Small intestine (tissue), 7 donors: ENCODE data around the gene SLC7A9. TPM values are rescaled to one million over a fixed set of nuclear protein-coding genes. Genes with fewer than 3 reads are reported as not detected.

Source experiments
- DNase-seq, 2 donors: peaks; one replicate each; pipeline versions ENCODE4 v3.0.0 to v3.0.0-alpha.2; 2013
- FAIRE-seq: peaks from 2 replicates; lab custom pipeline; 2012; peaks lifted over from hg19 to GRCh38; lab: Jason Lieb, UNC
- H3K27ac ChIP-seq, 3 donors: one replicate each; pipeline ENCODE4 v1.5.1; 2013; ENCODE audit warnings: low read length in 2 of 3, mild to moderate bottlenecking in 2 of 3, control low read depth in 1 of 3, inconsistent platforms in 1 of 3, low read depth in 1 of 3, moderate library complexity in 1 of 3
- H3K27me3 ChIP-seq, 3 donors: one replicate each; pipeline ENCODE4 v1.6.1; 2013; ENCODE audit warnings: low read length in 3 of 3, inconsistent platforms in 1 of 3; ENCODE audit not compliant: control insufficient read depth in 3 of 3, insufficient read depth in 3 of 3
- H3K36me3 ChIP-seq, 3 donors: one replicate each; pipeline ENCODE4 v1.6.1; 2013; ENCODE audit warnings: low read length in 3 of 3, inconsistent platforms in 1 of 3, low read depth in 1 of 3, mild to moderate bottlenecking in 1 of 3, moderate library complexity in 1 of 3; ENCODE audit not compliant: control insufficient read depth in 3 of 3, insufficient read depth in 2 of 3
- H3K4me1 ChIP-seq, 3 donors: one replicate each; pipeline ENCODE4 v1.6.1; 2013; ENCODE audit warnings: low read length in 2 of 3, inconsistent platforms in 1 of 3, low read depth in 1 of 3, mild to moderate bottlenecking in 1 of 3, moderate library complexity in 1 of 3; ENCODE audit not compliant: control insufficient read depth in 3 of 3, insufficient read depth in 2 of 3
- H3K4me3 ChIP-seq, 3 donors: one replicate each; pipeline ENCODE4 v1.5.1; 2013; ENCODE audit warnings: low read length in 3 of 3, control low read depth in 1 of 3, inconsistent platforms in 1 of 3, low read depth in 1 of 3, mild to moderate bottlenecking in 1 of 3, moderate library complexity in 1 of 3
- H3K9me3 ChIP-seq, 2 donors: one replicate each; pipeline ENCODE4 v1.6.1; 2013; ENCODE audit warnings: low read depth in 1 of 2, low read length in 1 of 2; ENCODE audit not compliant: control insufficient read depth in 2 of 2, insufficient read depth in 1 of 2
- WGBS, 3 donors: extraction: QIAGEN DNeasy Blood & Tissue Kit; methylation state at CpG; one replicate each; pipeline ENCODE4 v1.1.7; 2013; 5-methylcytosine and 5-hydroxymethylcytosine counted together
- polyA plus RNA-seq, 4 donors: library from polyadenylated mRNA; stranded (reverse) in 3 of 4; unstranded in 1 of 4; fragments of 200-250 nt in 3 of 4; fragments of 120-200 nt in 1 of 4; gene quantifications; one replicate each; pipeline versions ENCODE4 v1.2.1 to v1.2.3, GENCODE V29; 2013
- donor health status: healthy with polysubstance abuse.
- donor health status: control.
- donor health status: control.
- donor health status: Bipolar disorder and iron deficiency.
- donor health status: healthy.

Gene SLC7A9
- polyA plus RNA-seq, 4 donors: 20.8 to 176 (median 50.9) TPM

DNA sequence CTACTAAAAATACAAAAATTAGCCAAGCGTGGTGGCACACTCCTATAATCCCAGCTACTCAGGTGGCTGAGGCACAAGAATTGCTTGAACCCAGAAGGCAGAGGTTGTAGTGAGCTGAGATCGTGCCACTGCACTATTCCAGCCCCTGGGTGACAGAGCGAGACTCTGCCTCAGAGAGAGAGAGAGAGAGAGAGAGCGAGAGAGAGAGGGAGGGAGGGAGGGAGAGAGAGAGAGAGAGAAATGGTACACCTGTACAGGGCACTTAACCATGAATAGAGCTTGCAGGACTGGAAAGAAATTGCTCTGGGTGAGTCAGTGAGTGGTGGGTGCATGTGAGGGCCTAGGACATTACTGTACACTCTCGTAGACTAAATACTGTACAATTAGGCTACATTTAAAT lies 40.5 kb upstream of the SLC7A9 start:
- H3K27ac ChIP-seq: no peak overlapping the region
- WGBS, 3 donors: 96 to 98% (median 97%) methylated on average over 4 to 5 of the region's 5 CpGs
- no peak overlapping the region for H3K4me3 ChIP-seq
- H3K4me1 ChIP-seq: no peaks in the 10 kb centered on the region
- FAIRE-seq: no peak
- peaks cover 0 to 2% of the 10 kb centered on the region in 2 donors for H3K9me3 ChIP-seq
- DNase-seq: no peak
- H3K27me3 ChIP-seq: no peaks in the 10 kb centered on the region
- peaks cover 0 to 26% (median 0%) of the 10 kb centered on the region in 3 donors for H3K36me3 ChIP-seq

DNA sequence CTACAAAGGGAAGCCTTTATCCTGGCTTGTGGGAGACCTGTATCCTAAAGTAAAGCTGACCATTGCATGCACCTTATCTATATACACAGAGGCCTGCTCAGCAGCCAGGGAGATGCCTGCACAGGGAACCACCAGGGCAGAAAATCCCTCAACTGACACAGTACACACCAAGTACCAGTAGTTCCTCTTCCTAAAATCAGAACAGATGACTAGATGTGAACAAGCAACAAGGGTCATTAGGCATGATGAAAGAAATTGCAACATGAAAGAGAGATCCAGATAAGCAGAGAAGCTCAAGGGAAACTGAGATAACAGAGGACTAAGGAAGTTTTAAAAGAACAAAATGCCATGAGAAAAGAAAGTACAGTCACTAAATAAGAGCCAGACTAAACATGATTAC lies 39.7 kb upstream of the SLC7A9 start:
- Histone ChIP-seq H3K9me3 (peaks cover 0 to 2% of the 10 kb centered on the region in 2 donors), H3K4me1 (no peaks in the 10 kb centered on the region), H3K4me3 (no peak overlapping the region), H3K27ac (no peak overlapping the region), H3K27me3 (no peaks in the 10 kb centered on the region), H3K36me3 (peaks cover 0 to 19% (median 0%) of the 10 kb centered on the region in 3 donors)
- FAIRE-seq (no peak), DNase-seq (no peak)

DNA sequence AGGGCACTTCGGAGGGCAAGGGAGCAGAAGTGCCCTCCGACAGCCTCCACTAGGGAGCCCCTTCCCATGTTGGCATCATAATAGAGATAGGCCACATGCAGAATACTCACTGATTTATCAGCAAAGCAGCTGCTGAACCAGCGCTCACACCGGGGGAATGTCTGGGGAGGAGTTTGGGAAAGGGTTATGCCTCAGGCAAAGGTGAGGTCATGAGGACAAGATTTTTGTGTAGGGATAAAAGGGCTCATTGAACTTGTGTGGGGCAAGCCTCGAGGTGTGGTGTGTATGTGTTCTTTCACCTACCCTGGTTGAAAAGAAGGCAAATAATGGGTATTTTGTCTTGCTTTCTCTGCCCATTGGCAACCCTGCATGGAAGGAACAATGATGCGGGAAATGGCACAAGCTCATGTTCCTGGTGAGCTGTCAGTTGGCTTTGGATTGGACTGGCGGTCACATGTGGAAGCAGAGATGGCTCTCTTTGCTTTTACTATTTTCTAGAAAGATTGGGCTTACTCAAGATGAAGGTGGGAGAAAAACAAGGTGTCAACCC lies 39.1 kb upstream of the SLC7A9 start:
- Histone ChIP-seq H3K9me3 (peaks cover 0 to 2% of the 10 kb centered on the region in 2 donors), H3K4me3 (no peak overlapping the region), H3K4me1 (no peaks in the 10 kb centered on the region), H3K27me3 (no peaks in the 10 kb centered on the region), H3K36me3 (peaks cover 0 to 17% (median 0%) of the 10 kb centered on the region in 3 donors), H3K27ac (no peak overlapping the region)
- FAIRE-seq: no peak
- no peak for DNase-seq
- 92 to 94% (median 93%) methylated on average over 7 of the region's 7 CpGs for WGBS, 3 donors

DNA sequence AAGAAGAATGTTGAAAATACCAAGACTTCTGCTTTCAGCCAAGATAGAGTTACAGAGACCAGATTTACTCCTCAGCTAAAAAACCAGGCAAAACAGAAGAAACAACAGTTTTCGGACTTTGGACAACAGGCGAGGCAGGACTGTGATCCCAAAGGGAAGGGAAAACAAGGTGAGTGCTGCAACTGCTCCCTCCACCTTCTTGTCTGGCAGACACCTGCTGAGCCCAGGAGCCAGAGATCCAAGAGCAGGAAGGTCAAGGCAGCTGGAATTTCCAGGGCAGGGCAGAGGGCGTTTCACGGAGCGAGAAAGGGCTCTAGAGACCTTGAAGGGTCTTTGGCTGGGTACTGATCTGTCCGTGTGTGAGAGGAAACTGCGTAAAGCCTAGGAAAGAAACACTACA lies 32.9 kb upstream of the SLC7A9 start:
- Histone ChIP-seq H3K4me3 (no peak overlapping the region), H3K27me3 (no peaks in the 10 kb centered on the region), H3K36me3 (peaks cover 0 to 22% (median 2%) of the 10 kb centered on the region in 3 donors), H3K4me1 (peaks cover 0 to 4% (median 0%) of the 10 kb centered on the region in 3 donors), H3K27ac (peak overlapping the region; percentile 27 to 74 (median 74)), H3K9me3 (peaks cover 0 to 2% of the 10 kb centered on the region in 2 donors)
- no peak for FAIRE-seq
- peak; percentile 73 to 90 for DNase-seq
- 18 to 61% (median 43%) methylated on average over 7 of the region's 7 CpGs for WGBS, 3 donors

DNA sequence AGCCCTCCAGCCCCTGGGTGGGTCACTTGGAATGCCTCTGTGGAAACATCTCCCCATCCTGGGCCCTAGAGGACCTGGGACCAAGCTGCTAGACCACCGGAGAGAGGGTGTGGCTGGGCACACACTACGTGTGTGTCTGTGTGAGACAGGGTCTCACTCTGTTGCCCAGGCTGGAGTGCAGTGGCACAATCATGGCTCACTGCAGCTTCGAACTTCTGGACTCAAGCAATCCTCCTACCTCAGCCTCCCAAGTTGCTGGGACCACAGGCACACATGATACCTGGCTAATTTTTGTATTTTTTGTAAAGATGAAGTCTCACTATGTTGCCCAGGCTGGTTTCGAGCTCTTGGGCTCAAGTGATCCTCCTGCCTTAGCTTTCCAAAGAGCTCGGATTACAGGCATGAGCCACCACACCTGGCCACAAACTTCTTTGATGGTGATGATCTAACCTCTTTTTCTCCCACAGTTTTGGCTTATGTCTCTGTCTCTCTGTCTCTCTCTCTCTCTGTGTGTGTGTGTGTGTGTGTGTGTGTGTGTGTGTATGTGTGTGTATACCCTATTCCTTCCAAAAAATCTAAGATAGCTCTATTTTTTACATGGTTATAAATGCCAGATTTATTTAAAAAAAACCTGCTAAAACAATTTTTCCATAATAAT lies 32.1 kb upstream of the SLC7A9 start:
- Histone ChIP-seq H3K4me3 (no peak overlapping the region), H3K36me3 (peaks cover 0 to 17% (median 2%) of the 10 kb centered on the region in 3 donors), H3K9me3 (no peaks in the 10 kb centered on the region), H3K27me3 (no peaks in the 10 kb centered on the region), H3K27ac (no peak overlapping the region), H3K4me1 (peaks cover 0 to 4% (median 0%) of the 10 kb centered on the region in 3 donors)
- DNase-seq (no peak), FAIRE-seq (no peak)
- WGBS, 3 donors: 77 to 94% (median 84%) methylated on average over 5 of the region's 5 CpGs

DNA sequence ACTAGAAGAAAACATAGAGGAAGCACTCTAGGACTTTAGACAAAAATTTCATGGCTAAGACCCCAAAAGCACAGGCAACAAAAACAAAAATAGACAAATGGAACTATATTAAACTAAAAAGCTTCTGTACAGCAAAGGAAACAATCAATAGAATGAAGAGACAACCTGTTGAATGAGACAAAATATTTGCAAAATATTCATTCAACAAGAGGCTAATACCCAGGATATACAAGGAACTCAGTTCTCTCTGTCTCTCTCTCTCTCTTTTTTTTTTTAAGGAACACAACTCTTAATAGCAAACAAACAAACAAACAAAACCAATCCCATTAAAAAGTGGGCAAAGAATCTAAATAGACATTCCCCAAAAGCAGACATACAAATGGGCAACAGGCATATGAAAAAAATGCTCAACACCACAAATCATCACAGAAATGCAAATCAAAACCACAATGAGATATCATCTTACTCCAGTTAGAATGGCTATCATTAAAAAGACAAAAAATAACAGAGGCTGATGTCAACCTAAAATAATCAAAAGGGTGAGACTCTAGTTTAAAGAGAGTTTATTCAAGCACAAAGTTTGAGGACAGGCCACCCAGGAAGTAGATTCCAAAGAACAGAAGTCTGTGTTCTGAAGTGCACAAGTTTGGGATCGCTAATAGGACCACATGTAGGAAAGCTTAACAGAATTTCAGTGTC lies 27.1 kb upstream of the SLC7A9 start:
- no peak overlapping the region for H3K4me3 ChIP-seq
- H3K27ac ChIP-seq: no peak overlapping the region
- no peaks in the 10 kb centered on the region for H3K27me3 ChIP-seq
- H3K9me3 ChIP-seq: peaks cover 0 to 9% of the 10 kb centered on the region in 2 donors
- H3K4me1 ChIP-seq: no peaks in the 10 kb centered on the region
- peaks cover 0 to 15% (median 4%) of the 10 kb centered on the region in 3 donors for H3K36me3 ChIP-seq
- no peak for DNase-seq
- WGBS, 3 donors: 97 to 100% (median 100%) methylated on average over 1 of the region's 1 CpG
- FAIRE-seq: no peak

DNA sequence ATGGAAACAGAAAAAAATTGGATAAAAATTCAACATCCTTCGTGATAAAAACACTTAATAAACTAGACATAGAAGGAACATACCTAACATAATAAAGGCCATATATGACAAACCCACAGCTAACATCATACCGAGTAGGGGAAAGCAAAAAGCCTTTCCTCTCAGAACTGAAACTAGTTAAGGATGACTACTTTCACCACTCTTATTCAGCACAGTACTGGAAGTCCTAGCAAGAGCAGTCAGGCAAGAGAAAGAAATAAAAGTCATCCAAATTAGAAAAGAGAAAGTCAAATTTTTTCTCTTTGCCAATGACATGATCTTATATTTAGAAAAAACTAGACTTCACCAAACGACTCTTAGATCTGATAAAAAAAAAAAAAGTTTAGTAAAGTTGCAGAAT lies 25.8 kb upstream of the SLC7A9 start:
- WGBS, 3 donors: 78 to 86% (median 83%) methylated on average over 3 of the region's 3 CpGs
- no peak for FAIRE-seq

DNA sequence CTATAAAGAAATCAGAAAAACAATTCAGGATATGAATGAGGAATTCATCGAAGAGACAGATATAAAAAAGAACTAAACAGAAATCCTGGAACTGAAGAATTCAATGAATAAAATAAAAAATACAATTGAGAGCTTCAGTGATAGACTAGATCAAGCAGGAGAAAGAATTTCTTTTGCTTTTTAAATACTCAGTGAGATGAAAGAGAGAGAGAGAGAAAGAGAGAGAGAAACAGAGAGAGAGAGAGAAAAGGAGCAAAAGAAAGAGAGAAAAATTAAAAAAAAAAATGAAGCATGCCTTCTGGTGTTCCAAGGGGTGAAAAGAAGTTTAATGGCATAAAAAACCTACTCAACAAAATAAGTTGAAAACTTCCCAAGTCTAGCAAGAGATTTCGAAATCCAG lies 22.0 kb upstream of the SLC7A9 start:
- Histone ChIP-seq H3K4me1 (no peaks in the 10 kb centered on the region), H3K9me3 (peaks cover 0 to 22% of the 10 kb centered on the region in 2 donors), H3K27me3 (no peaks in the 10 kb centered on the region), H3K36me3 (peaks cover 0 to 32% (median 2%) of the 10 kb centered on the region in 3 donors), H3K27ac (no peak overlapping the region), H3K4me3 (no peak overlapping the region)
- 91 to 98% (median 96%) methylated on average over 2 of the region's 2 CpGs for WGBS, 3 donors
- DNase-seq: no peak
- no peak for FAIRE-seq

More for the DNA sequence above, 25.8 kb upstream of the SLC7A9 start:
- H3K4me3 ChIP-seq: no peak overlapping the region
- peaks cover 0 to 18% of the 10 kb centered on the region in 2 donors for H3K9me3 ChIP-seq
- no peaks in the 10 kb centered on the region for H3K4me1 ChIP-seq
- H3K27me3 ChIP-seq: no peaks in the 10 kb centered on the region
- H3K36me3 ChIP-seq: peaks cover 0 to 23% (median 4%) of the 10 kb centered on the region in 3 donors
- no peak for DNase-seq
- H3K27ac ChIP-seq: no peak overlapping the region
